ENCODE measurements around the gene CDC45.

- TF ChIP-seq ZFHX2 (tag by site-specific recombination; conservative IDR thresholded peaks at IDR 0.05): no peak
- no peak for TF ChIP-seq CTCF (tag by site-specific recombination; IDR thresholded peaks at IDR 0.05)
Observed at GRCh38 chr22:19567157-19568009, 87.7 kb downstream of the CDC45 start.

Data from HEK293 (cell line).